HG03442 (cell line): ENCODE data around the gene RNASE11.
A peak's percentile ranks its signal among the peaks of the same experiment; 100 is the strongest.
"Not testable (repeated sequence)": the region's sequence is repeated elsewhere in the genome, so short reads cannot be mapped to it uniquely, and the experiment has no call there.

ENCODE experiments used
- ATAC-seq: cut with Tn5 transposase; IDR thresholded peaks from one replicate; pipeline ENCODE4 v1.9.1; 2021; ENCODE audit warnings: mild to moderate bottlenecking, moderate library complexity; ENCODE audit not compliant: unreplicated experiment

RNASE11 gene

GRCh38 chr14:20587489-20588154 lies at the start of gene RNASE11:
Gene RNASE11, minus strand, starts transcription at chr14:20588001.
- no peak for ATAC-seq

GRCh38 chr14:20632831-20633691 lies 45.3 kb upstream of the RNASE11 start:
- ATAC-seq, result peak; percentile 51

- peak; percentile 5 for ATAC-seq
These were observed 44.6 kb upstream of the RNASE11 start for GRCh38 chr14:20632448-20632830.

- ATAC-seq, result no peak
These were observed 44.1 kb upstream of the RNASE11 start for GRCh38 chr14:20631880-20632389.

GRCh38 chr14:20631023-20631879 lies 43.5 kb upstream of the RNASE11 start:
- ATAC-seq, result no peak

- no peak for ATAC-seq
These were observed 42.7 kb upstream of the RNASE11 start for GRCh38 chr14:20630340-20631022.

GRCh38 chr14:20628063-20628854 lies 40.5 kb upstream of the RNASE11 start:
- ATAC-seq, result no peak

GRCh38 chr14:20627346-20628027 lies 39.7 kb upstream of the RNASE11 start:
- no peak for ATAC-seq

- ATAC-seq, result no peak
These were observed 38.5 kb upstream of the RNASE11 start for GRCh38 chr14:20626274-20626673.

- ATAC-seq, result peak; percentile 49
These were observed 36.8 kb upstream of the RNASE11 start for GRCh38 chr14:20624495-20625070.

- ATAC-seq, result no peak
These were observed 36.0 kb upstream of the RNASE11 start for GRCh38 chr14:20623798-20624197.

GRCh38 chr14:20622816-20623291 lies 35.1 kb upstream of the RNASE11 start:
- no peak for ATAC-seq

GRCh38 chr14:20620798-20621478 lies 33.1 kb upstream of the RNASE11 start:
- ATAC-seq, result no peak

GRCh38 chr14:20619688-20620087 lies 31.9 kb upstream of the RNASE11 start:
- not testable (repeated sequence) for ATAC-seq

GRCh38 chr14:20618271-20618749 lies 30.5 kb upstream of the RNASE11 start:
- no peak for ATAC-seq

- ATAC-seq, result peak; percentile 24
These were observed 29.6 kb upstream of the RNASE11 start for GRCh38 chr14:20617138-20618003.

GRCh38 chr14:20615996-20616395 lies 28.2 kb upstream of the RNASE11 start:
- ATAC-seq, result no peak
